WTC11 (cell line): ENCODE measurements around the gene PROSER2. TPM values are rescaled to one million over a fixed set of nuclear protein-coding genes. Genes with fewer than 3 reads are reported as not detected.

ENCODE experiments used
- ATAC-seq: fragments of 200-7000 bp; cut with Tn5 transposase; 2 replicates; pipeline ENCODE4 v1.10.0; 2021; ENCODE audit warnings: mild to moderate bottlenecking, moderate library complexity
- CTCF ChIA-PET: fragments of 300-600 bp; sonication (Branson Sonifier 250); formaldehyde crosslinking; loops from one replicate; lab custom pipeline; 2021; ENCODE audit warnings: antibody characterized with exemption; lab: Charles Lee
- POLR2A ChIA-PET: fragments of 350-600 bp; sonication (Branson Sonifier 250); formaldehyde crosslinking; loops from one replicate; lab custom pipeline; 2021; ENCODE audit warnings: antibody characterized with exemption; lab: Charles Lee
- DNase-seq: peaks from one replicate; pipeline ENCODE4 v3.0.0; 2021; ENCODE audit warnings: low spot score
- H3K27ac Mint-ChIP-seq: 2 replicates; pipeline ENCODE4 v1.8.0; 2021; ENCODE audit warnings: mixed read lengths
- H3K27me3 Mint-ChIP-seq: 2 replicates; pipeline ENCODE4 v1.8.0; 2021; ENCODE audit warnings: low read depth, mild to moderate bottlenecking, moderate library complexity, mixed read lengths
- H3K36me3 Mint-ChIP-seq: 2 replicates; pipeline ENCODE4 v1.8.0; 2021; ENCODE audit warnings: mixed read lengths
- H3K4me1 Mint-ChIP-seq: 2 replicates; pipeline ENCODE4 v1.8.0; 2022; ENCODE audit warnings: mixed read lengths
- H3K4me3 Mint-ChIP-seq: 2 replicates; pipeline ENCODE4 v1.8.0; 2021; ENCODE audit warnings: mild to moderate bottlenecking, moderate library complexity, mixed read lengths
- H3K9me3 Mint-ChIP-seq: 2 replicates; pipeline ENCODE4 v1.8.0; 2021; ENCODE audit warnings: mixed read lengths
- CREM ChIP-seq: sonication (generic); formaldehyde crosslinking; IDR thresholded peaks from 2 replicates; pipeline ENCODE4 v1.8.1; 2022; ENCODE audit warnings: mild to moderate bottlenecking, missing genetic modification reagents, moderate library complexity
- ELF4 ChIP-seq: sonication (generic); formaldehyde crosslinking; IDR thresholded peaks from 2 replicates; pipeline ENCODE4 v1.8.1; 2022; ENCODE audit warnings: low read depth, mild to moderate bottlenecking, moderate library complexity, missing genetic modification reagents
- FOXJ3 ChIP-seq: sonication (generic); formaldehyde crosslinking; IDR thresholded peaks from 2 replicates; pipeline ENCODE4 v1.9.0; 2021; ENCODE audit warnings: missing genetic modification reagents, mild to moderate bottlenecking, borderline replicate concordance
- JAZF1 ChIP-seq: fragments of 250-450 bp; sonication (Bioruptor Pico); IDR thresholded peaks from 2 replicates; pipeline ENCODE4 v1.9.0; 2021; ENCODE audit warnings: moderate library complexity, mild to moderate bottlenecking, inconsistent platforms
- NFATC4 ChIP-seq: fragments of 250-450 bp; sonication (Bioruptor Pico); IDR thresholded peaks from 2 replicates; pipeline ENCODE4 v1.9.0; 2021; ENCODE audit warnings: mild to moderate bottlenecking
- SMAD4 ChIP-seq: sonication (generic); formaldehyde crosslinking; IDR thresholded peaks from 2 replicates; pipeline ENCODE4 v1.8.0; 2022; ENCODE audit warnings: mild to moderate bottlenecking, missing genetic modification reagents
- SOX15 ChIP-seq: fragments of 250-450 bp; sonication (Bioruptor Pico); IDR thresholded peaks from 2 replicates; pipeline ENCODE4 v1.9.0; 2021; ENCODE audit warnings: mild to moderate bottlenecking
- TEAD1 ChIP-seq: sonication (generic); formaldehyde crosslinking; IDR thresholded peaks from 2 replicates; pipeline ENCODE4 v1.8.0; 2022; ENCODE audit warnings: mild to moderate bottlenecking, missing genetic modification reagents
- TEAD4 ChIP-seq: sonication (generic); formaldehyde crosslinking; IDR thresholded peaks from 2 replicates; pipeline ENCODE4 v1.8.0; 2022; ENCODE audit warnings: mild to moderate bottlenecking, missing genetic modification reagents
- ZNF121 ChIP-seq: sonication (generic); formaldehyde crosslinking; IDR thresholded peaks from 2 replicates; pipeline ENCODE4 v1.8.0; 2023; ENCODE audit warnings: missing genetic modification reagents
- ZNF138 ChIP-seq: sonication (generic); formaldehyde crosslinking; conservative IDR thresholded peaks from 2 replicates; pipeline ENCODE4 v1.8.1; 2022; ENCODE audit warnings: mild to moderate bottlenecking, moderate library complexity, missing genetic modification reagents
- ZNF232 ChIP-seq: sonication (generic); formaldehyde crosslinking; IDR thresholded peaks from 2 replicates; pipeline ENCODE4 v1.8.0; 2022; ENCODE audit warnings: mild to moderate bottlenecking, missing genetic modification reagents
- ZNF416 ChIP-seq: fragments of 250-450 bp; sonication (Bioruptor Pico); IDR thresholded peaks from 2 replicates; pipeline ENCODE4 v1.9.0; 2021; ENCODE audit warnings: mild to moderate bottlenecking, inconsistent platforms
- total RNA-seq: library from RNA; stranded (reverse); gene quantifications from 3 replicates; pipeline ENCODE4 v1.2.3, GENCODE V29; 2021
- TF ChIP-seq, protein P1 (sequence below): sonication (generic); formaldehyde crosslinking; IDR thresholded peaks from 2 replicates; pipeline ENCODE4 v1.8.0; 2023; ENCODE audit warnings: missing genetic modification reagents
- TF ChIP-seq, protein P2 (sequence below): sonication (generic); formaldehyde crosslinking; IDR thresholded peaks from 2 replicates; pipeline ENCODE4 v1.8.1; 2023; ENCODE audit warnings: mild to moderate bottlenecking, missing genetic modification reagents
- TF ChIP-seq, protein P3 (sequence below): sonication (generic); formaldehyde crosslinking; IDR thresholded peaks from 2 replicates; pipeline ENCODE4 v1.8.1; 2022; ENCODE audit warnings: missing genetic modification reagents, borderline replicate concordance
- TF ChIP-seq, protein P4 (sequence below): sonication (generic); formaldehyde crosslinking; IDR thresholded peaks from 2 replicates; pipeline ENCODE4 v1.8.0; 2022; ENCODE audit warnings: mild to moderate bottlenecking, missing genetic modification reagents
- TF ChIP-seq, protein P5 (sequence below): sonication (generic); formaldehyde crosslinking; IDR thresholded peaks from 2 replicates; pipeline ENCODE4 v1.8.1; 2022; ENCODE audit warnings: low read depth, missing genetic modification reagents, borderline replicate concordance
- TF ChIP-seq, protein P6 (sequence below): sonication (generic); formaldehyde crosslinking; conservative IDR thresholded peaks from 2 replicates; pipeline ENCODE4 v1.8.1; 2023; ENCODE audit warnings: mild to moderate bottlenecking, low read depth, missing genetic modification reagents, moderate library complexity
- TF ChIP-seq, protein P7 (sequence below): sonication (generic); formaldehyde crosslinking; IDR thresholded peaks from 2 replicates; pipeline ENCODE4 v1.8.0; 2022; ENCODE audit warnings: mild to moderate bottlenecking, missing genetic modification reagents

PROSER2 gene
- total RNA-seq, 1 experiment from 2014 or later: 8.5 TPM

DNA sequence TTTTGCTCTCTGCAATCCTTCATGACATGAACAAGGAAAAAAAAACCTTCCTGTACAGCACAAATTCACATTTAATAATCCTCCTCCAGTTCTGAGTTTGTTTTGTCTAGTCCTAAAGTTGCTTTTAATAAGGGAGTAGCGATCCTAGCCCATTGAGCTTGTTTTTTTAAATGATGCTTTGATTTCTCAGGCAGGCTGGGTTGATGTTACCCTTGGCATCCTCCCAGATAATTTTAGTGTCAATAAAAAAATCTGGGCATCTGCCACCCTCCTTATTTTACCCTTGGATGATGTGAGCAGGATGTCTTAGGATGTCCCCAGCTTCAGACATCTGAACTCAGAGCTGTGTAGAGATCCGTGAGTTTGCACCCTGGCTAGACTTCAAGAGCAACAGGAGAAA is 33.9 kb upstream of the PROSER2 start:
- DNase-seq (no peak), ATAC-seq (no peak)
- Mint-ChIP-seq H3K27ac (no peak overlapping the region), H3K36me3 (peaks cover 7% of the 10 kb centered on the region), H3K9me3 (peaks cover 9% of the 10 kb centered on the region), H3K4me1 (no peaks in the 10 kb centered on the region), H3K4me3 (no peak overlapping the region), H3K27me3 (no peaks in the 10 kb centered on the region)
- ChIA-PET CTCF (interaction anchor here (0.6 to 1.4 kb wide), 2 partner anchors 198 to 201 kb away, joined by 3 read pairs; no protein-coding TSS in a partner anchor), POLR2A (no interaction called here)
- TF ChIP-seq SMAD4 (CRISPR knock-in tag) (no peak), ZNF232 (CRISPR knock-in tag) (no peak), TEAD1 (no peak), ZNF121 (CRISPR knock-in tag) (no peak), SOX15 (no peak), FOXJ3 (CRISPR knock-in tag) (no peak), CREM (no peak), NFATC4 (CRISPR knock-in tag) (no peak), TEAD4 (no peak)
- TF ChIP-seq, protein P1, sequence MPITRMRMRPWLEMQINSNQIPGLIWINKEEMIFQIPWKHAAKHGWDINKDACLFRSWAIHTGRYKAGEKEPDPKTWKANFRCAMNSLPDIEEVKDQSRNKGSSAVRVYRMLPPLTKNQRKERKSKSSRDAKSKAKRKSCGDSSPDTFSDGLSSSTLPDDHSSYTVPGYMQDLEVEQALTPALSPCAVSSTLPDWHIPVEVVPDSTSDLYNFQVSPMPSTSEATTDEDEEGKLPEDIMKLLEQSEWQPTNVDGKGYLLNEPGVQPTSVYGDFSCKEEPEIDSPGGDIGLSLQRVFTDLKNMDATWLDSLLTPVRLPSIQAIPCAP (CRISPR knock-in tag): no peak
- TF ChIP-seq, protein P2, sequence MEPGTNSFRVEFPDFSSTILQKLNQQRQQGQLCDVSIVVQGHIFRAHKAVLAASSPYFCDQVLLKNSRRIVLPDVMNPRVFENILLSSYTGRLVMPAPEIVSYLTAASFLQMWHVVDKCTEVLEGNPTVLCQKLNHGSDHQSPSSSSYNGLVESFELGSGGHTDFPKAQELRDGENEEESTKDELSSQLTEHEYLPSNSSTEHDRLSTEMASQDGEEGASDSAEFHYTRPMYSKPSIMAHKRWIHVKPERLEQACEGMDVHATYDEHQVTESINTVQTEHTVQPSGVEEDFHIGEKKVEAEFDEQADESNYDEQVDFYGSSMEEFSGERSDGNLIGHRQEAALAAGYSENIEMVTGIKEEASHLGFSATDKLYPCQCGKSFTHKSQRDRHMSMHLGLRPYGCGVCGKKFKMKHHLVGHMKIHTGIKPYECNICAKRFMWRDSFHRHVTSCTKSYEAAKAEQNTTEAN: no peak
- TF ChIP-seq, protein P3, sequence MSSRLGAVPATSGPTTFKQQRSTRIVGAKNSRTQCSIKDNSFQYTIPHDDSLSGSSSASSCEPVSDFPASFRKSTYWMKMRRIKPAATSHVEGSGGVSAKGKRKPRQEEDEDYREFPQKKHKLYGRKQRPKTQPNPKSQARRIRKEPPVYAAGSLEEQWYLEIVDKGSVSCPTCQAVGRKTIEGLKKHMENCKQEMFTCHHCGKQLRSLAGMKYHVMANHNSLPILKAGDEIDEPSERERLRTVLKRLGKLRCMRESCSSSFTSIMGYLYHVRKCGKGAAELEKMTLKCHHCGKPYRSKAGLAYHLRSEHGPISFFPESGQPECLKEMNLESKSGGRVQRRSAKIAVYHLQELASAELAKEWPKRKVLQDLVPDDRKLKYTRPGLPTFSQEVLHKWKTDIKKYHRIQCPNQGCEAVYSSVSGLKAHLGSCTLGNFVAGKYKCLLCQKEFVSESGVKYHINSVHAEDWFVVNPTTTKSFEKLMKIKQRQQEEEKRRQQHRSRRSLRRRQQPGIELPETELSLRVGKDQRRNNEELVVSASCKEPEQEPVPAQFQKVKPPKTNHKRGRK (CRISPR knock-in tag): no peak
- TF ChIP-seq, protein P4, sequence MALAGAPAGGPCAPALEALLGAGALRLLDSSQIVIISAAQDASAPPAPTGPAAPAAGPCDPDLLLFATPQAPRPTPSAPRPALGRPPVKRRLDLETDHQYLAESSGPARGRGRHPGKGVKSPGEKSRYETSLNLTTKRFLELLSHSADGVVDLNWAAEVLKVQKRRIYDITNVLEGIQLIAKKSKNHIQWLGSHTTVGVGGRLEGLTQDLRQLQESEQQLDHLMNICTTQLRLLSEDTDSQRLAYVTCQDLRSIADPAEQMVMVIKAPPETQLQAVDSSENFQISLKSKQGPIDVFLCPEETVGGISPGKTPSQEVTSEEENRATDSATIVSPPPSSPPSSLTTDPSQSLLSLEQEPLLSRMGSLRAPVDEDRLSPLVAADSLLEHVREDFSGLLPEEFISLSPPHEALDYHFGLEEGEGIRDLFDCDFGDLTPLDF (CRISPR knock-in tag): no peak

DNA sequence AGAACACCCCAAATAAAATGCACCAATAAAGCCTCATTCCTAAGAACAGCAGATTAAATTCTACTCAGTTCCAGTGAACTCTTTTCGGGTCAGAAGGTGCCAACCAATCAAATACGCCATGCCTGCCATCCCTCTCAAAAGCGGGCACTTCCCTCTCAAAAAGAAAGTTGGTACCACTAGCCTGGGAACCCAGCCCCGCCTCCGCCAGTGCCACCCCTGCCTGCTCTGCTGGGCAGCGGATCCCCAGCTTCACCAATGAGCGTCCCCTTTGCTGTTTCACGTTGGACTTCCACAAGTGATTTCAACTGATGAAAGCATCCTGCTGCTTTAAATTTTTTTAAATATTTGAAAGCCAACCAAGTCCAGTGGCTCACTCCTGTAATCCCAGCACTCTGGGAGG is 33.2 kb upstream of the PROSER2 start:
- POLR2A ChIA-PET: no interaction called here
- TF ChIP-seq ELF4: no peak
- TF ChIP-seq, protein P2: no peak
- no peak for TF ChIP-seq NFATC4 (CRISPR knock-in tag)
- TF ChIP-seq, protein P5, sequence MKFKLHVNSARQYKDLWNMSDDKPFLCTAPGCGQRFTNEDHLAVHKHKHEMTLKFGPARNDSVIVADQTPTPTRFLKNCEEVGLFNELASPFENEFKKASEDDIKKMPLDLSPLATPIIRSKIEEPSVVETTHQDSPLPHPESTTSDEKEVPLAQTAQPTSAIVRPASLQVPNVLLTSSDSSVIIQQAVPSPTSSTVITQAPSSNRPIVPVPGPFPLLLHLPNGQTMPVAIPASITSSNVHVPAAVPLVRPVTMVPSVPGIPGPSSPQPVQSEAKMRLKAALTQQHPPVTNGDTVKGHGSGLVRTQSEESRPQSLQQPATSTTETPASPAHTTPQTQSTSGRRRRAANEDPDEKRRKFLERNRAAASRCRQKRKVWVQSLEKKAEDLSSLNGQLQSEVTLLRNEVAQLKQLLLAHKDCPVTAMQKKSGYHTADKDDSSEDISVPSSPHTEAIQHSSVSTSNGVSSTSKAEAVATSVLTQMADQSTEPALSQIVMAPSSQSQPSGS: no peak
- TF ChIP-seq, protein P6, sequence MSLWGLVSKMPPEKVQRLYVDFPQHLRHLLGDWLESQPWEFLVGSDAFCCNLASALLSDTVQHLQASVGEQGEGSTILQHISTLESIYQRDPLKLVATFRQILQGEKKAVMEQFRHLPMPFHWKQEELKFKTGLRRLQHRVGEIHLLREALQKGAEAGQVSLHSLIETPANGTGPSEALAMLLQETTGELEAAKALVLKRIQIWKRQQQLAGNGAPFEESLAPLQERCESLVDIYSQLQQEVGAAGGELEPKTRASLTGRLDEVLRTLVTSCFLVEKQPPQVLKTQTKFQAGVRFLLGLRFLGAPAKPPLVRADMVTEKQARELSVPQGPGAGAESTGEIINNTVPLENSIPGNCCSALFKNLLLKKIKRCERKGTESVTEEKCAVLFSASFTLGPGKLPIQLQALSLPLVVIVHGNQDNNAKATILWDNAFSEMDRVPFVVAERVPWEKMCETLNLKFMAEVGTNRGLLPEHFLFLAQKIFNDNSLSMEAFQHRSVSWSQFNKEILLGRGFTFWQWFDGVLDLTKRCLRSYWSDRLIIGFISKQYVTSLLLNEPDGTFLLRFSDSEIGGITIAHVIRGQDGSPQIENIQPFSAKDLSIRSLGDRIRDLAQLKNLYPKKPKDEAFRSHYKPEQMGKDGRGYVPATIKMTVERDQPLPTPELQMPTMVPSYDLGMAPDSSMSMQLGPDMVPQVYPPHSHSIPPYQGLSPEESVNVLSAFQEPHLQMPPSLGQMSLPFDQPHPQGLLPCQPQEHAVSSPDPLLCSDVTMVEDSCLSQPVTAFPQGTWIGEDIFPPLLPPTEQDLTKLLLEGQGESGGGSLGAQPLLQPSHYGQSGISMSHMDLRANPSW: no peak
- no peak for TF ChIP-seq TEAD4
- TF ChIP-seq, protein P7, sequence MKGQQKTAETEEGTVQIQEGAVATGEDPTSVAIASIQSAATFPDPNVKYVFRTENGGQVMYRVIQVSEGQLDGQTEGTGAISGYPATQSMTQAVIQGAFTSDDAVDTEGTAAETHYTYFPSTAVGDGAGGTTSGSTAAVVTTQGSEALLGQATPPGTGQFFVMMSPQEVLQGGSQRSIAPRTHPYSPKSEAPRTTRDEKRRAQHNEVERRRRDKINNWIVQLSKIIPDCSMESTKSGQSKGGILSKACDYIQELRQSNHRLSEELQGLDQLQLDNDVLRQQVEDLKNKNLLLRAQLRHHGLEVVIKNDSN (CRISPR knock-in tag): no peak
- no peak for TF ChIP-seq ZNF416 (CRISPR knock-in tag)
- no peak for TF ChIP-seq JAZF1 (CRISPR knock-in tag)
- TF ChIP-seq ZNF138 (CRISPR knock-in tag): no peak
- peaks cover 7% of the 10 kb centered on the region for H3K36me3 Mint-ChIP-seq
- H3K9me3 Mint-ChIP-seq: peaks cover 9% of the 10 kb centered on the region
- no peak overlapping the region for H3K4me3 Mint-ChIP-seq
- CTCF ChIA-PET: interaction anchor here (0.6 to 1.4 kb wide), 4 partner anchors 7 to 200 kb away, joined by 3 to 4 read pairs (median 3); no protein-coding TSS in a partner anchor
- DNase-seq: no peak
- H3K4me1 Mint-ChIP-seq: no peaks in the 10 kb centered on the region
- H3K27me3 Mint-ChIP-seq: no peaks in the 10 kb centered on the region
- H3K27ac Mint-ChIP-seq: no peak overlapping the region
- ATAC-seq: no peak
